ENCODE data around the gene LCN15. TPM values are rescaled to one million over a fixed set of nuclear protein-coding genes. Genes with fewer than 3 reads are reported as not detected.

Gene LCN15
- total and polyA plus RNA-seq, 2 of the 13 experiments (the other 11 are each of a cell fraction or from before 2014, with no cell fraction given): 1.3 to 53.7 TPM

- 0 out of 2 replicates have a peak, but pooled peaks have one; percentile 5 for TF ChIP-seq ZBTB33 (CRISPR knock-in tag; IDR thresholded peaks at IDR 0.05)
- peak; percentile 53; the same call in 1 of the 2 replicates for TF ChIP-seq BHLHE40 (IDR thresholded peaks at IDR 0.05; ENCODE audit: low read length)
- TF ChIP-seq SAP130 (CRISPR knock-in tag; IDR thresholded peaks at IDR 0.05; ENCODE audit: low read depth): peak; percentile 52
- peak; percentile 77 for TF ChIP-seq CTCF (CRISPR knock-in tag; IDR thresholded peaks at IDR 0.05)
- TF ChIP-seq GABPB1 (CRISPR knock-in tag; IDR thresholded peaks at IDR 0.05): 0 out of 2 replicates have a peak, but pooled peaks have one; percentile 11
- 0 out of 2 replicates have a peak, but pooled peaks have one; percentile 8 for TF ChIP-seq GATAD2A (CRISPR knock-in tag; IDR thresholded peaks at IDR 0.05)
- peak in 1 of 2 experiments; percentile 14; a peak in 1 of 4 replicates for TF ChIP-seq HMGXB4 (CRISPR knock-in tag; IDR thresholded peaks at IDR 0.05; ENCODE audit: borderline replicate concordance in 1 of 2, low read depth in 1 of 2)
- TF ChIP-seq KAT8 (CRISPR knock-in tag; IDR thresholded peaks at IDR 0.05): 0 out of 2 replicates have a peak, but pooled peaks have one; percentile 19
- peak; percentile 55; the same call in 1 of the 2 replicates for TF ChIP-seq ZNF317 (CRISPR knock-in tag; IDR thresholded peaks at IDR 0.05)
- TF ChIP-seq ZBTB38 (CRISPR knock-in tag; IDR thresholded peaks at IDR 0.05): 0 out of 2 replicates have a peak, but pooled peaks have one; percentile 24
- peak; percentile 72; the same call in 1 of the 2 replicates for TF ChIP-seq RAD51 (IDR thresholded peaks at IDR 0.05; ENCODE audit: borderline replicate concordance)
- TF ChIP-seq ZNF574 (CRISPR knock-in tag; IDR thresholded peaks at IDR 0.05): 0 out of 2 replicates have a peak, but pooled peaks have one; percentile 14
- TF ChIP-seq FOSL2 (CRISPR knock-in tag; IDR thresholded peaks at IDR 0.05): peak; percentile 88
Measured at GRCh38 chr9:136766410-136767120, 2.2 kb upstream of the LCN15 start (continued).
